Gastrocnemius medialis (tissue), 4 donors: ENCODE measurements around the gene BCL11A.

ENCODE experiments used
- POLR2A ChIP-seq, 2 donors: fragments of 450-650 bp; IDR thresholded peaks; one replicate each; pipeline ENCODE4 v1.6.1; 2017; ENCODE audit warnings: antibody characterized with exemption in 2 of 2, mild to moderate bottlenecking in 2 of 2, moderate library complexity in 2 of 2
- TF ChIP-seq, protein P1 (sequence below), 5 experiments: fragments of 450-650 bp in 3 of 5; fragments of 200-600 bp in 2 of 5; sonication (generic) in 2 of 5; IDR thresholded peaks in 4 of 5; conservative IDR thresholded peaks in 1 of 5; 1 replicate in 4 of 5; 2 replicates in 1 of 5; pipeline ENCODE4 v1.5.1; 2016 to 2019; ENCODE audit warnings: antibody characterized with exemption in 5 of 5, mild to moderate bottlenecking in 3 of 5, moderate library complexity in 3 of 5

DNA sequence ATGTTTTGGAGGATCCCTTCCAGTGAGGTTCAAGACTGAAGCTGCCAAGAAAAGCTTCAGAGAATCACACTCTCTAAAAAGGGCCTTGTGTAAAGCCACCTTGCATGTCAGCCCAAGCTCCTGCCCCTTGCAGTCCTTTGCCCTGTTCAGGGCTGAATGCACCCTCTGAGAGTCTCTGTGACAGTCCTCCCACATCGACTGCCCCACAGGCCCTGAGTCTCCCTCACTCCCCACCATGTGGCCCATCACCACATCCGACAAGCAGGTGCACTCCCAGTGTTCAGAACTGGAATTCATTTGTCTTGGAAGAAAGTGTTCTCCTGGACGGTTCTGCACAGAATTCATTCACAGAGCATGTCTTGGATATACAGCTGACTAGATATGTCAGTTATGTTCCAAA is 31.0 kb downstream of the BCL11A start:
- TF ChIP-seq, protein P1, sequence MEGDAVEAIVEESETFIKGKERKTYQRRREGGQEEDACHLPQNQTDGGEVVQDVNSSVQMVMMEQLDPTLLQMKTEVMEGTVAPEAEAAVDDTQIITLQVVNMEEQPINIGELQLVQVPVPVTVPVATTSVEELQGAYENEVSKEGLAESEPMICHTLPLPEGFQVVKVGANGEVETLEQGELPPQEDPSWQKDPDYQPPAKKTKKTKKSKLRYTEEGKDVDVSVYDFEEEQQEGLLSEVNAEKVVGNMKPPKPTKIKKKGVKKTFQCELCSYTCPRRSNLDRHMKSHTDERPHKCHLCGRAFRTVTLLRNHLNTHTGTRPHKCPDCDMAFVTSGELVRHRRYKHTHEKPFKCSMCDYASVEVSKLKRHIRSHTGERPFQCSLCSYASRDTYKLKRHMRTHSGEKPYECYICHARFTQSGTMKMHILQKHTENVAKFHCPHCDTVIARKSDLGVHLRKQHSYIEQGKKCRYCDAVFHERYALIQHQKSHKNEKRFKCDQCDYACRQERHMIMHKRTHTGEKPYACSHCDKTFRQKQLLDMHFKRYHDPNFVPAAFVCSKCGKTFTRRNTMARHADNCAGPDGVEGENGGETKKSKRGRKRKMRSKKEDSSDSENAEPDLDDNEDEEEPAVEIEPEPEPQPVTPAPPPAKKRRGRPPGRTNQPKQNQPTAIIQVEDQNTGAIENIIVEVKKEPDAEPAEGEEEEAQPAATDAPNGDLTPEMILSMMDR (IDR thresholded peaks at IDR 0.05 in 4 of 5, conservative IDR thresholded peaks at IDR 0.05 in 1 of 5): no peak
- TF ChIP-seq POLR2A (IDR thresholded peaks at IDR 0.05): no peak
